Epithelial cell of alveolus of lung (primary cell): ENCODE measurements around the gene SAFB. TPM values are rescaled to one million over a fixed set of nuclear protein-coding genes. Genes with fewer than 3 reads are reported as not detected.

Experiments used
- total RNA-seq: library from RNA; depleted of rRNA; stranded (reverse); fragments of >200 nt; gene quantifications from 2 replicates; pipeline ENCODE4 v1.2.1, GENCODE V29; 2015

SAFB gene
- 24.3 and 38.2 TPM in 2 replicates for total RNA-seq

GRCh38 chr19:5622465-5623396 is at the start of gene SAFB, which contains the start of gene SAFB2:
TSS of gene SAFB (plus strand) at chr19:5623083. CDS start at chr19:5623206, 123 bp downstream.
TSS of gene SAFB2 (minus strand) at chr19:5622776. CDS start at chr19:5622715, 61 bp downstream.

GRCh38 chr19:5680437-5681368 is 57.8 kb downstream of the SAFB start, which contains the start of the genes HSD11B1L and MICOS13:
TSS of gene HSD11B1L (plus strand) at chr19:5681027. CDS start at chr19:5684833, 3,806 bp downstream.
TSS of gene MICOS13 (minus strand) at chr19:5680516. CDS start at chr19:5680486, 30 bp downstream.

GRCh38 chr19:5690125-5690954 is 67.5 kb downstream of the SAFB start, which contains the start of gene RPL36:
TSS of gene RPL36 (plus strand) at chr19:5690295. CDS start at chr19:5690508, 213 bp downstream.

Other genes starting within 250 kb of the SAFB start
- gene ZNRF4, start 167.7 kb upstream of the SAFB start, total RNA-seq: not detected in 2 replicates
- gene TINCR, start 55.1 kb upstream of the SAFB start, total RNA-seq: not detected in 2 replicates
- gene SAFB2, start 307 bp upstream of the SAFB start, total RNA-seq: 9.6 and 25.4 TPM in 2 replicates
- 52.5 and 55.5 TPM in 2 replicates for gene MICOS13, start 57.4 kb downstream of the SAFB start, total RNA-seq
- gene HSD11B1L, start 57.9 kb downstream of the SAFB start, total RNA-seq: 13.3 and 51.3 TPM in 2 replicates
- gene RPL36, start 67.2 kb downstream of the SAFB start, total RNA-seq: 1,098 and 1,956 TPM in 2 replicates
- 89.7 and 138 TPM in 2 replicates for gene LONP1, start 97.1 kb downstream of the SAFB start, total RNA-seq
- gene CATSPERD, start 97.6 kb downstream of the SAFB start, total RNA-seq: not detected in 2 replicates
- 0.13 and 1.4 TPM in 2 replicates for gene PRR22, start 161.7 kb downstream of the SAFB start, total RNA-seq
- 21.7 and 26.7 TPM in 2 replicates for gene DUS3L, start 168.1 kb downstream of the SAFB start, total RNA-seq
- 1.6 TPM in 1 of 2 replicates, not detected in the other for gene NRTN, start 182.0 kb downstream of the SAFB start, total RNA-seq
- gene FUT6, start 216.6 kb downstream of the SAFB start, total RNA-seq: not detected in 2 replicates
- gene FUT3, start 228.4 kb downstream of the SAFB start, total RNA-seq: 1.0 TPM in 1 of 2 replicates, not detected in the other
- not detected in 2 replicates for gene FUT5, start 247.5 kb downstream of the SAFB start, total RNA-seq